IPS-NIHi7 (cell line): ENCODE data around the gene TMEM109.

Experiments used
- DNase-seq: peaks from one replicate; pipeline ENCODE4 v3.0.0; 2012; ENCODE audit warnings: mixed read lengths; ENCODE audit errors: extremely low spot score

Gene TMEM109, protein sequence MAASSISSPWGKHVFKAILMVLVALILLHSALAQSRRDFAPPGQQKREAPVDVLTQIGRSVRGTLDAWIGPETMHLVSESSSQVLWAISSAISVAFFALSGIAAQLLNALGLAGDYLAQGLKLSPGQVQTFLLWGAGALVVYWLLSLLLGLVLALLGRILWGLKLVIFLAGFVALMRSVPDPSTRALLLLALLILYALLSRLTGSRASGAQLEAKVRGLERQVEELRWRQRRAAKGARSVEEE

DNA sequence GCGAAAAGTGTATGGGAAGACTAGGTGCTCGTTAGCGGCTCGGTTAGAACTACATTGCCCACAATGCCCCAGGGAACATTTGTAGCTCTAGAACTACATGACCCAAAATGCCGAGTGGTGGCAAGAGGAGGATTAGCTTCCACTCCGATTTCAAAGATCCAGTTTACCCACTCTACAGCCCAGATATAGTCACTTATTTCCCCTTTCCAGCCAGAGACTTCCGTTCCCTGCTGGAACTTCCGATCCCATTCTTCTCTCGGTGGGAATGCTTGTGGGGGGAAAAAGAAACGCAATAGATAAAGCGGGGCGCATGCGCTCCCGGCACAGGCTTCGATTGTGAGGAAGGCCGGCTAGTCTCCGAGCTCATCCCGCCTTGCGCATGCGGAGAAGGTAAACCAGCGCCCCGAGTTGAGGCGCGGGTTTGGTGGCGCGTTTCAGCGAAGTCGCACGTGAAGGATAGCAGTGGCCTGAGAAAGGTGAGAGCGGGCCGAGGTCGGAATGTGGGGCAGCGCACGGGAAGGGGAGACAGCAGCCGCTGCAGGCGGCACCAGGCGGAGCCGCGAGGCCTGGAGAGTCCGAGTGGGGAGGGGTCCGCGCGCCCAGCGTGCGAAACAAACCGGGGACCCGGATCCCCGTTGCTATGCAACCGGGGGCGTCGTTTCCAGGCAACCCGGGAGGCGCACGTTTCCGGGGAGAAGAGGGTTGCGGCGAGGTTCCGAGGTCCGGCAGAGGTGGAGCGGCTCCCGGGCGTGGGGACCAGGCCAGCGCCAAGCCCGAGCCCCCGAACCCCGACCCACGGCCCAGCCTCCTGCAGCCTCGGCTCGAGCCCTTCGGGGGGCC is at the start of gene TMEM109:
TSS of gene TMEM109 (plus strand) at position 366 of the 840 bp plus-strand sequence. CDS start 5,536 bp downstream, outside the sequence.
- DNase-seq, result peak; percentile 92

DNA sequence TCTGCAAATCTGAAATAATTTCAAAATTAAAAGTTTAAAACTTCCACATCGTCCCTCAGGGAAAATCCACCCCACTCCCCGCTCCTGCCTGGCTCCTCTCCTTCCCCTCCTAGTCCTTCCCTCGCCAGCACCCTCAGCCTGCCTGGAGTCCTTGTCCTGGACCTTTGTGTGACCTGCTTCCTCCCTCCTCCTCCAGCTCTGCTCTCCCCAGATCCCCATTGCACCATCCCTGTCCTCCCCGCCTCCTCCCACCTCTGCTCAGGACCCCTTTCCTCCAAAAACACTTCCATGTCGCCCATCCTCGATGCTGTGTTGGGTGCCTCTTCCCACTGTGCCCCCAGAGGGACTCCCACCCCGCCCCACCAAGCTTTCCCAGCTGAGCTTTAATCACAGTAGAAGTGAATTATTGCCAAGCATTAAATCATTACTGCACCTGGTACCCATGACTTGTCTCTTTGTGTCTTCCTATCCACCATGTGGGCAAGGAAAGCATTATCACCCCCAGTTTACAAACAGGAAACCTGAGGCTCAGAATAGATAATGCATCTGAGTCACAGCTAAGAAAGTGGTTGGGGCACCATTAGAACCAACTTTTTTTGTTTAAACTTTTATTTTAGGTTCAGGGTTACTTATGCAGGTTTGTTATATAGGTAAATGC is 49.0 kb upstream of the TMEM109 start:
- DNase-seq, result no peak

DNA sequence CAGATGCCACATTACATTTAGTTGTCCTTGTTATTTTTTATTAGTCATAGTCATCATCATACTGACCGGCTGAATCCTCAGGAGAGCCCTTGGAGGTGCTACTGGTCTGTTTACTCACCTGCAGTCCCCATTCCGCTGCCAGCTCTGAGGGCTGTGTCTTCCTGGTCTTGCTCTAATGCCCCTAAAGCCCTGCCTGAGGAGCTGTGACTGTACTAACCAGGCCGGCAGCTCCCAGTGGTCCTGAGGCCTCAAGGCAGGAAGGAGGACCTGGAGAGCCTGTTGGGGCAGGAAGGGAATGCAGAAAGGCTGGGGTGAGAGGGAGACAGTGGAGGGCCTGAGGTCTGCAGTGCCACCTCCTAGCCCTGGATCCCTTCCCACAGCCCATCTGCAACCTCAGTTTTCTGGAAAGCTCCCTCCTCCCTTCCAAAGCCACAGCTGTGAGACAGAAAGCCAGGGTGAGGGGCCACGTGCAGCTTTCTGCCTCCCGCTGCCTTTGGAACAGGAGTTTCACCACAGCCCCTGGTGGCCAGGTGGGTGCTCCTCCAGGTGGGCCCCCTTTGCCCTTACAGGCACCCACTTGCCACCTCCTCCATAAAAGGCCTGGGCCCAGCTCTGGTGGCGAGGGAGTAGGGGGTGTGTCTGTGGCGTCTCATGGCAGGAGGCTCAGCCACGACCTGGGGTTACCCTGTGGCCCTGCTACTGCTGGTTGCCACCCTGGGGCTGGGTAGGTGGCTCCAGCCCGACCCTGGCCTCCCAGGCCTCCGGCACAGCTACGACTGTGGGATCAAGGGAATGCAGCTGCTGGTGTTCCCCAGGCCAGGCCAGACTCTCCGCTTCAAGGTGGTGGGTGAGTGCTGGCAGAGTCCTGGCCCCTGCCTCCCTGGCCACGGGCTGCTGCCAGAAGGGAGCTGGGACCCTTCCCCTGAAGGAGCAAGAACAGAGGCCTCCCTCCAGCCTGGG is 46.8 kb upstream of the TMEM109 start, which contains the start of gene ZP1:
TSS of gene ZP1 (plus strand) at position 632 of the 960 bp plus-strand sequence. CDS start at position 652, 20 bp downstream.
- DNase-seq, result no peak

DNA sequence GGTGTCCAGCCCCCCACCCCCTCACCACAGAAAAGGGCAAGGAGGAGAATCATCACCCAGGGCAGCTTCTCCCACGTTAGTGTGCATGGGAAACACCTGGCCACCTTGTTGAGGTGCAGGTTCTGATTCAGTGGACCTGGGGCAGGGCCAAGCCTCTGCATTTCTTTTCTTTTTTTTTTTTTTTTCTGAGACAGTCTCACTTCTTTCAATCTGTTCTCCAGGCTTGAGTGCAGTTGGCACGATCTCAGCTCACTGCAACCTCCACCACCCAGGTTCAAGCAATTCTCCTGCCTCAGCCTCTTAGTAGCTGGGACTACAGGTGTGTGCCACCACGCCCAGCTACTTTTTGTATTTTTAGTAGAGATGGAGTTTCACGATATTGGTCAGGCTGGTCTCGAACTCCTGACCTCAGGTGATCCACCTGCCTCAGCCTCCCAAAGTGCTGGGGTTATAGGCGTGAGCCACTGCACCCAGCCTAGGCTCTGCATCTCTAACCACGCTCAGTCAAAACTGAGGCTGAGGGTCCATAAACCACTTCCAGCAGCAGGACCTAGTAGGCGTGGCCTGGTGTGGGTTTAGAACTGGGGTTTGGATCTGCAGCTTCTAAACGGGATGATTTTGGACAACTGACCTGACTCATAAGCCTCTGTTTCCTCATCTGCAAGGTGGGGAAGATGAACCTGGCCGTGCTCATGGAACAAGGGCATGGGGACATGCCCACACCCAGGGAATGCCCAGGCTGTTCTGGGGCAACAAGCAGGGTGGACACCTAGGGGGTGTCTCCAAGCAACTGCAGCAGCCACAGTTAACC is 45.9 kb upstream of the TMEM109 start:
- DNase-seq, result no peak

DNA sequence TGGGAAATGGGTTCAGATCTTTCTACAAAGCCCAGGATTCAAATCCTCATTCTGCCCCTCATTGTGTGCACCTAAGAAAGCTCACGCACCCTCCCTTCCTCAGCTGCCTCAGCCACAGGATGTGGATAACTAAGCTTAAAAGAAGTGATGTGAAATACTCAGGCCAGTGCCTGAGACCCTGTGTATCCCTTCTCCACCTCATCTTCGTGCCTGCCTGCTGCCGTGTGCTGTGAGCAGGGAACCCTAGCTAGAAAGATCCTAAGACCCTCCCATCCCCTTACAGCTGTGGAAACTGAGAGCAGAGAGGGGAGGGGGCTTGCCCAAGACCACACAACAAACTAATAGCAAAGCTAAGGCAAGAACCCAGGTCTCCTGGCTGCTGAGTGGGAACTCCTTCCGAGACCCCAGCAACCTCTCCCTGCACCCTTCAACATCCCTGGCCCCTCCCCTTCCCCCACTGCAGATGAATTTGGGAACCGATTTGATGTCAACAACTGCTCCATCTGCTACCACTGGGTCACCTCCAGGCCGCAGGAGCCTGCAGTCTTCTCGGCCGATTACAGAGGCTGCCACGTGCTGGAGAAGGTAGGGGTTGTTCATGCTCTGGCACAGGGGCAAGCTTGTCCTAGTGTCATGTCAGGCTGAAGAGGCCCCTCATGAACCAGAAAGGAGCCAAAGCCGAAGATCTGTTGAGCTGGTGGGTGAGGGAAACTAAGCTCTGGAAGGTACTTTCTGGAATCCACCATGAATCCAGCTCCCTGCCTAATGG is 45.1 kb upstream of the TMEM109 start:
- no peak for DNase-seq

DNA sequence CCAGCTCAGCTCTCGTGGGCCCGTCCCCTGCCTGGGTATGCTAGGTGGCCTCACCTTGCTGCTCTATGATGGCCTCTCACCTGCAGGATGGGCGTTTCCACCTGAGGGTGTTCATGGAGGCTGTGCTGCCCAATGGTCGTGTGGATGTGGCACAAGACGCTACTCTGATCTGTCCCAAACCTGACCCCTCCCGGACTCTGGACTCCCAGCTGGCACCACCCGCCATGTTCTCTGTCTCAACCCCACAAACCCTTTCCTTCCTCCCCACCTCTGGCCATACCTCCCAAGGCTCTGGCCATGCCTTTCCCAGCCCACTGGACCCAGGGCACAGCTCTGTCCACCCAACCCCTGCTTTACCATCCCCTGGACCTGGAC is 44.5 kb upstream of the TMEM109 start:
- DNase-seq, result no peak

DNA sequence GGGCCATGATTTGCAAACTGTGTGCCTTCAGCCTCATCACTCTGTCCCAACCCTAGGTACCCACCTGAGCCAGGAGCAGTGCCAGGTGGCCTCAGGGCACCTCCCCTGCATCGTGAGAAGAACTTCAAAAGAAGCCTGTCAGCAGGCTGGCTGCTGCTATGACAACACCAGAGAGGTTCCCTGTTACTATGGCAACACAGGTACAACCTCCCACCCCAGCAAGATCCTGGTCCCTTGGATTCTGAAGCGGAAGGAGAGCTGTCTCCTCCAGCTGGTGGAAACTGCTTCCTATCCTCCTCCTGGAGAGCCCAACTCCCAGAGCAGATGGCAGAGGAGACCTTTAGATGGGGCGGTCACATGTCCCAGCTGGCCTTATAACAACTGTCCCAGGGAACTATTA is 43.7 kb upstream of the TMEM109 start:
- peak; percentile 35 for DNase-seq

DNA sequence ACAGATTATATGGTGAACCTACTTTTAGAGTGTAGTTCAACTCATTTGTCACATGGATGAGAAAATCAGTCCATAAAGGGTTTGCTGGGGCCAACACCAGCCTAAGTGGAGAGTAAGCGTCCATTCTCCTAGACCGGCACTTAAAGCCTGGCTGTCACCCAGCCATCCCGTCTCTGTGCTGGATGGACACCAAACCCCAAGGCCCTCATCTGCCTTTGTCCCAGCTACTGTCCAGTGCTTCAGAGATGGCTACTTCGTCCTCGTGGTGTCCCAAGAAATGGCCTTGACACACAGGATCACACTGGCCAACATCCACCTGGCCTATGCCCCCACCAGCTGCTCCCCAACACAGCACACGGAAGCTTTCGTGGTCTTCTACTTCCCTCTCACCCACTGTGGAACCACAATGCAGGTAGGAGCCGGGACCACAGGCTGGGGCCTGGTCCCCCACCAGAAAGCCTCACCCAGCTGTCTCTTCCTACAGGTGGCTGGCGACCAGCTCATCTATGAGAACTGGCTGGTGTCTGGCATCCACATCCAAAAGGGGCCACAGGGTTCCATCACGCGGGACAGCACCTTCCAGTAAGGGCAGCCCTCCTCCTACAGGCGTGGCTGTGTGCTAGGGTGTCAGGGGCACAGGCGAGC is 43.1 kb upstream of the TMEM109 start:
- DNase-seq, result no peak

DNA sequence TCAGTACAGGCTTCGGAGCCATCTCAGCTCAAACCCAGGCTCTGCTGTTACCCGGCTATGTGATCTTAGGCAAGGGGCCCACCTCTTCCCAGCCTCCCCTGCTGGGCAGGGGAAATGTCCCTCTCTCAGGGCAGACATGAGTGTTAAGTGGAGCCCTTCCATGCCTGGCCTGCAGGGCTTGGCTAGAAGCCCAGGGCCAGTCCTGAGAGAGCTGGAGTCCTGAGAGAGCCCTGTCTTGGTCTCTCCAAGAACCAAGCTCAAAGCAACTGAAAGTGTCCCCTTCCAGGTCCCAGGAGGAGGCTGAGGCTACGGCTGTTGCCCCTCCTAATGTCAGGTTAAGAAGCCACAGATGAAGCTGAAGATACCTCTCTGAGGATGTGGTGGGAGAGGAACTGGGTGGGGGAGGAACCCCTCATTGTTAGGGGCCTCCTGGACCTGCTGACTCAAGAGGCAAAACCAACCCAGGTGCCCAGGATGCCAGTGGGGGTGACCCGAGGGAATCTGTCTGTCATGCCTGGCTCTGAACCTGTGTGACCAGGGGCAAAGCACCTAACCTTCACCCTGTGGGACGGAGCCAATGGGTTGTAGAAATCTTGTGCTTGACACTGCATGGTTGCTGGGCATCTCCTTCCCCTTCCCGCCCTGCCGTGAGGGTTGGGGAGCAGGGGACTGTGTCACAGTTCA is 42.4 kb upstream of the TMEM109 start:
- no peak for DNase-seq

DNA sequence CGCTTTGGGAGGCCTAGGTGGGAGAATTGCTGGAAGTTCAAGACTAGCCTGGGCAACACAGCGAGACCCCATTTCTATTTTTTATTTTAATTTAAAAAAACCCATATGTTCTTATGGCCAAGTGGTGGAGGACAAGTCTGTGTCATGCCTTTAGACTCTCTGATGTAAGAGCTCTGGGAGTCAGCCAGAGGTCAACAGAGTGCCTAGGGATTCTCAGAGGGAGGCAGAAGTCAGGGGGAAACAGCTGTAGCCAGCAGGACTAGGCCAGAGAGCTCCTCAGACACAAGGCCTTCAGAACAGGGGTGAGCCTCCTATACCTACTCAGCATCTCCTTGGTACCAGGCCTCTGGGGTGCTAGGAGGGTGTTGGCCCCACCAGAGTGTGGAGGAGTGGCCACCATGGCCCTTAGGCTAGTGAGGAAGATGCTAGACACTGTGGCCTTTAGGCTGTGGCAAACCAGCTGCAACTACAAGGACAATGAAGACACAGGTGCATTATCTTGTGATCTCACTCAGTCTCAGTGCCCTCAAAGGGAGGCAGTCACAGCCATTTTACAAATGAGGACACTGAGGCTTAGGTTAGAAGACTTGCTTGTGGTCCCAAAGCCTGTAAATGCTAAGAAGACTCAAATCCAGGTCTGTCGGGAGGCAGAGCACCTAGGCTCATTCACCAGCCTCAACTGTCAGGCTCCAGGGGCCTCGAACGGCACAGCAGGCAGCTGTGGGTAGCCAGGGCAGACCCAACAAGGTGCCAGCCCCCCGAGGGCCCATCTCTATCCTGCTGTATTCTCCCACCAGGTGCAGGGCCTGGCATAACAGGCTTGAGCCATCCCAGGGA is 41.6 kb upstream of the TMEM109 start:
- DNase-seq, result no peak

DNA sequence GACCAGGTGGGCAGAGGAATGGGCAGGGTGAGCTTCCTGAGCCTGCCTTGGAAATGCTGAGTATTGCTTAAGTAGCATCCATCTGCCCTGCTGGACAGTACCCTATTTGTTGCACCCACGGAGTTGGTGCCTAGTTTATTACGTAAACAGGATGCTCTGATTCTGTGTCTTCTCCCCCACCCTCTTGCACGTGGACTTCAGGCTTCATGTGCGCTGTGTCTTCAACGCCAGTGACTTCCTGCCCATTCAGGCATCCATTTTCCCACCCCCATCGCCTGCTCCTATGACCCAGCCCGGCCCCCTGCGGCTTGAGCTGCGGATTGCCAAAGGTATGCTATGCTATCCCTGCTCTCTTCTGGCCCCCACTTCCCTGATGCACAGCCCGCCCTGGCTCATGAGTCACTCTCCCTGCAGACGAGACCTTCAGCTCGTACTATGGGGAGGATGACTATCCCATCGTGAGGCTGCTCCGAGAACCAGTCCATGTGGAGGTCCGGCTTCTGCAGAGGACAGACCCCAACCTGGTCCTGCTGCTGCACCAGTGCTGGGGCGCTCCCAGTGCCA is 40.9 kb upstream of the TMEM109 start:
- peak; percentile 64 for DNase-seq

DNA sequence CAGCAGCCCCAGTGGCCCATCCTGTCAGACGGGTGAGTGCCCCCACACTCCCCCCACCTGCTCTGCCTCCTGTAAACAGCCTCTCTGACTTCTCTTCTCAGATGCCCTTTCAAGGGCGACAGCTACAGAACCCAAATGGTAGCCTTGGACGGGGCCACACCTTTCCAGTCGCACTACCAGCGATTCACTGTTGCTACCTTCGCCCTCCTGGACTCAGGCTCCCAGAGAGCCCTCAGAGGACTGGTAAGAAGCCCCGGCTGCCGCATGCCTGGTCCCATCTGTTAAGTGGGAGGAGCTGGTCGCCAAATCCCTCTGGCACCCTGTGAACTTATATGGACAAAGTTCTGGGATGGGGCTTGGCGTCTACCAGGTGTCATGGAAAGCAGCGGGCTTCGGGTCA is 40.4 kb upstream of the TMEM109 start:
- no peak for DNase-seq

DNA sequence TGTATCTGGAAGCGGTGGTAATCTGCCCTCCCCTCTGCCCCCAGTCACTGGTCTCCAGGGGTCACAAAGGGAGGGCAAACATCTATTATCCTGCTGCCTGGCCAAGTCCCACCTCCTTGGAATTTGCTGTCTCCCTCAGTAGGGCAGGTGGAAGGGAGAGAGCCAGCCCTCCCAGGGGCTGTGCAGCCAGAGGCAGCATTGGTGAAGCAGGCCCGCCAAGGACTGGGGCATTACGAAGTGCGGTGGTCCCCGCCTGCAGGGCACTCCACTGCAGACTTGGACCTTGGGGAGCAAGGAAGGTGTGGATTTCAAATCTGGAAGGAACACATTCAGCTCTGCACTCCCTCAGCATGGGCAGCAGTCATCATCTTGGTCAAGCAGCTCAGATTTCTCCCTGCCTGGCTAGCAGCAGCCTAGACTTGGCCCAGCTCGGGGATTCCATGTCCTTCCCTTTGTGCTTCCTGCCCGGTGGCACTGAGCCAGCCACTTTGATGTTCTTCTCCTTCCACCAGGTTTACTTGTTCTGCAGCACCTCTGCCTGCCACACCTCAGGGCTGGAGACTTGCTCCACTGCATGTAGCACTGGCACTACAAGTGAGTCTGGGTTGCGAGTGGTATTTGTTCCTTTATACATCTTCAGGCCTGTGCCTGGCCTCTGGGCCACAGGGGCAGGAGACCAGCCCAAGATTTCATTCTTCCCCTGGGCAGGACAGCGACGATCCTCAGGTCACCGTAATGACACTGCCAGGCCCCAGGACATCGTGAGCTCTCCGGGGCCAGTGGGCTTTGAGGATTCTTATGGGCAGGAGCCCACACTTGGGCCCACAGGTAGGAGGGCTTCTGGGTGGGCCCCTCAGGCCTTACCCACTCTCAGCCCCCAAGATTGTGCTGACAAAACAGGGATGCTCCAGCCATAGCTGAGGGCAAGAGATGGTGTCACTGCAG is 39.3 kb upstream of the TMEM109 start:
- DNase-seq, result no peak

DNA sequence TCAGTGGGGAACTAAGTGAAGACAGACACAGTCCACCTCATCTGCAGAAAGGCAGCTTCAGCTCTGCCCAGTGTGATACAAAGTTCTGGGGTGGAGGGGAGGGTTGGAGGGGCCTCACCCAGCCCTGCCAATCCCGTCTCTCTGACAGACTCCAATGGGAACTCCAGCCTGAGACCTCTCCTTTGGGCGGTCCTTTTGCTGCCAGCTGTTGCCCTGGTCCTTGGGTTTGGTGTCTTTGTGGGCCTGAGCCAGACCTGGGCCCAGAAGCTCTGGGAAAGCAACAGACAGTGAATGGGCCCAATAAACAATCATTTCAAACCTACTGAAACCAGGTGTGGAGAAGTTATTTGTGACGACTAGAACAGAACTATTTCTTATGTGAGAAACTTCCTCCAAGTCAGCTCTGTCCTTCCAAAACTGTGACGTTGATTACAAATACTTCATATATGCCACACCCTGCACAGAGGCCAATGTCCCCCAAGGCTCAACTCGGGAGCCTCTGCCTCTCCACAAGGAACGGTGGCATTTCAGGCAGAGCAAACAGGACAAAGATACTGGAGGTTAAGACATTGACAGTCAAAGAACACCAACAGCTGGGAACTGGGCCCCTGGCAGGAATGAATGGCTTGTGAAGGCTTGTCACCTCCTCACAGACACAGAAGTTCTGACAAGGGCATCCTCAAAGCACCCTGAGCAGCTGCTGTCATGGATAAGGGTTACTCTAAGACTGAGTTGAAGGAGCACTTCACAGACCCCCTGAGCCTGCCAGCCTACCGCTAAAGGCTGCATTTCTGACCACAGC is 38.4 kb upstream of the TMEM109 start:
- DNase-seq, result no peak

DNA sequence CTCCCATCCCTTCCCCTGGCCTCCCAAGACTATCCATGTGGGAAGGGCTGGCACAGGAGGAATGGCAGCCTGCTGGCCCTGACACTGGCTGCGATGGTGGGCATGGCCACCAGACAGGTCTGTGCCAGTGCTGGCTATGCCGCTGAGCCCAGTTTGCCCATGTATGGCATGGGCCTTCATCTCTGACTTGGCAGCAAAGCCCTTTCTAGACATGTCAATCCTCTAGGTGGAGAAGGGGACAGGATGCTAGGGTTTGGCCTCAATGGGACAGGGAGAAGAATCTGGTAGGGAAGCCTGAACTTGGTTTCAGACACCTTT is 37.8 kb upstream of the TMEM109 start:
- DNase-seq, result no peak
